Hepatocyte (in vitro differentiated cells): ENCODE results near the gene IQCM. TPM values are rescaled to one million over a fixed set of nuclear protein-coding genes. Genes with fewer than 3 reads are reported as not detected.

Experiments
- DNase-seq: peaks from one replicate; pipeline ENCODE4 v3.0.0-alpha.2; 2016; ENCODE audit warnings: low spot score
- H2AFZ ChIP-seq: fragments of 200-600 bp; sonication (generic); 2 replicates; pipeline ENCODE4 v1.6.0; 2016; ENCODE audit warnings: antibody characterized with exemption, mild to moderate bottlenecking
- H3K27ac ChIP-seq: fragments of 200-600 bp; sonication (generic); 2 replicates; pipeline ENCODE4 v1.5.1; 2016; ENCODE audit warnings: mild to moderate bottlenecking
- H3K27me3 ChIP-seq: fragments of 200-600 bp; sonication (generic); 2 replicates; pipeline ENCODE4 v1.6.1; 2016
- H3K36me3 ChIP-seq: fragments of 200-600 bp; sonication (generic); replicated peaks from 2 replicates; pipeline ENCODE4 v1.5.1; 2016; ENCODE audit warnings: low read depth; ENCODE audit not compliant: insufficient read depth
- H3K4me1 ChIP-seq: fragments of 200-600 bp; sonication (generic); 2 replicates; pipeline ENCODE4 v1.5.1; 2016; ENCODE audit warnings: mild to moderate bottlenecking, moderate library complexity; ENCODE audit not compliant: insufficient read depth
- H3K4me2 ChIP-seq: fragments of 200-600 bp; sonication (generic); 2 replicates; pipeline ENCODE4 v1.6.0; 2016
- H3K4me3 ChIP-seq: fragments of 200-600 bp; sonication (generic); 2 replicates; pipeline ENCODE4 v1.5.1; 2016; ENCODE audit warnings: mild to moderate bottlenecking
- H3K79me2 ChIP-seq: fragments of 200-600 bp; sonication (generic); 2 replicates; pipeline ENCODE4 v1.6.0; 2017; ENCODE audit warnings: mild to moderate bottlenecking
- H3K9me2 ChIP-seq: fragments of 200-600 bp; sonication (generic); replicated peaks from 2 replicates; pipeline ENCODE4 v1.6.0; 2017; ENCODE audit warnings: mild to moderate bottlenecking; ENCODE audit not compliant: insufficient read depth
- H3K9me3 ChIP-seq: fragments of 200-600 bp; sonication (generic); 2 replicates; pipeline ENCODE4 v1.5.1; 2016; ENCODE audit warnings: low read depth, mild to moderate bottlenecking
- H4K20me1 ChIP-seq: fragments of 200-600 bp; sonication (generic); 2 replicates; pipeline ENCODE4 v1.6.0; 2016; ENCODE audit warnings: mild to moderate bottlenecking; ENCODE audit not compliant: insufficient read depth, poor library complexity, severe bottlenecking
- CTCF ChIP-seq: fragments of 200-600 bp; sonication (generic); IDR thresholded peaks from 2 replicates; pipeline ENCODE4 v1.5.1; 2016; ENCODE audit warnings: antibody characterized with exemption, mild to moderate bottlenecking; ENCODE audit not compliant: poor library complexity
- EZH2 ChIP-seq: fragments of 200-600 bp; sonication (generic); IDR thresholded peaks from 2 replicates; pipeline ENCODE4 v1.6.1; 2016; ENCODE audit warnings: antibody characterized with exemption, mild to moderate bottlenecking, borderline replicate concordance
- EZH2phosphoT487 ChIP-seq: fragments of 200-600 bp; sonication (generic); IDR thresholded peaks from one replicate; pipeline ENCODE4 v1.6.1; 2018; ENCODE audit warnings: antibody characterized with exemption, mild to moderate bottlenecking, low read depth, moderate library complexity; ENCODE audit not compliant: unreplicated experiment, severe bottlenecking
- WGBS: methylation state at CpG from one replicate; pipeline ENCODE4 v1.1.6; 2016; ENCODE audit warnings: low lambda C conversion rate; ENCODE audit errors: missing lambda C conversion rate; 5-methylcytosine and 5-hydroxymethylcytosine counted together
- polyA plus RNA-seq: library from polyadenylated mRNA; unstranded; fragments of >200 nt; fragmentation: Nextera tagmentation; extraction: Ambion mirVana; gene quantifications from 2 replicates; pipeline ENCODE4 v1.2.1, GENCODE V29; 2016
- total RNA-seq: library from RNA; depleted of rRNA; stranded (reverse); fragments of >200 nt; gene quantifications from 2 replicates; pipeline ENCODE4 v1.2.3, GENCODE V29; 2014

IQCM gene
- total and polyA plus RNA-seq, 2 experiments from 2014 or later = 0.06 to 1.5 TPM

DNA sequence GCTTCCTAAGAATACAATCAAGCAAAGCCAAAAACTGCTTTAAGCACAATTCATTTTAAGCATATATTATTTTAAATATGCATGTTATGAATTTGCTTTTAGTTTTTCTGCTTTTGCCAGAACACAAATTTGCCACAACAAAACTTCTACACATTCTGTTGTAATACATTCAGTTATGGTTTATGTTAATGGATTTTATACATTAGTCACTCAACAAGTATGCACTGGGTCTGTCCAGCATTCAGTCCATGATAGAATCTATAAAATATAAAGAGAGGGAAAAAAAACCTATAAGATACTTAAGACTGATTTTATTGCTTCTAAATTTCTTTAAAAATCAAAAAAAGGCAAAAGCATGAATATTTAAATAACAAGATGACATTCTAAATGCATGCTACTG is 22.2 kb downstream of the IQCM start:
- Histone ChIP-seq H3K4me1 (no peaks in the 10 kb centered on the region), H3K9me3 (no peaks in the 10 kb centered on the region), H3K79me2 (no peaks in the 10 kb centered on the region), H3K27ac (no peak overlapping the region), H4K20me1 (no peaks in the 10 kb centered on the region), H2AFZ (no peak overlapping the region), H3K27me3 (no peaks in the 10 kb centered on the region), H3K9me2 (no peaks in the 10 kb centered on the region), H3K36me3 (no peaks in the 10 kb centered on the region), H3K4me3 (no peak overlapping the region), H3K4me2 (no peak overlapping the region)
- no peak for DNase-seq
- TF ChIP-seq EZH2phosphoT487 (no peak), EZH2 (no peak), CTCF (no peak)

DNA sequence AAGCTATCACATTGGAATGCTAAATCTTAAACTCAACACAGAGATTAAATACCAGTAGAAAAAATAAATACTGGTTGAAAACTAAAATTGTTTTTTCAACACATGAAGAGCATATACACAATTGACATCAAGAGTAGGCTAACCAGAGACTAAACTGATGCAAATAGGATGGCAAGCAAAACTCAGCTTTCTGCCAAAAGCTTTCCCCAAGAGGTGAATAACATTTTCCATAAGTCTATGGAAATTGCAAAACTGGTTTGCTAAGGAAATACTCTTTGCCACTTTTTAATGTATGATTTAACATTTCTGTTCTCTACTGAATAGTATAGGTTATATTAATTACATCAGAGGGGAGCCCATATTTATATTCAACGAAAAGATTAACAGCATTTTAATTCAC is 23.8 kb downstream of the IQCM start:
- no peaks in the 10 kb centered on the region for H3K36me3 ChIP-seq
- DNase-seq = no peak
- H3K4me3 ChIP-seq = no peak overlapping the region
- no peak overlapping the region for H3K4me2 ChIP-seq
- H3K4me1 ChIP-seq = no peaks in the 10 kb centered on the region
- 80% methylated on average over 1 of the region's 1 CpG for WGBS
- no peak overlapping the region for H3K27ac ChIP-seq
- H3K9me3 ChIP-seq = no peaks in the 10 kb centered on the region
- no peak overlapping the region for H2AFZ ChIP-seq
- H3K27me3 ChIP-seq = no peaks in the 10 kb centered on the region
- TF ChIP-seq CTCF (no peak), EZH2 (no peak), EZH2phosphoT487 (no peak)
- no peaks in the 10 kb centered on the region for H3K9me2 ChIP-seq
- no peaks in the 10 kb centered on the region for H3K79me2 ChIP-seq
- H4K20me1 ChIP-seq = no peaks in the 10 kb centered on the region

GRCh38 chr4:149790172-149790907 is 25.3 kb downstream of the IQCM start:
- H3K36me3 ChIP-seq = no peaks in the 10 kb centered on the region
- TF ChIP-seq EZH2phosphoT487 = no peak
- H3K9me3 ChIP-seq = no peaks in the 10 kb centered on the region
- no peak overlapping the region for H3K4me2 ChIP-seq
- H3K27me3 ChIP-seq = no peaks in the 10 kb centered on the region
- H3K79me2 ChIP-seq = no peaks in the 10 kb centered on the region
- H3K4me1 ChIP-seq = no peaks in the 10 kb centered on the region
- no peak overlapping the region for H2AFZ ChIP-seq
- no peak for DNase-seq
- H4K20me1 ChIP-seq = no peaks in the 10 kb centered on the region
- no peak overlapping the region for H3K27ac ChIP-seq
- no peaks in the 10 kb centered on the region for H3K9me2 ChIP-seq
- no peak overlapping the region for H3K4me3 ChIP-seq
- 72% methylated on average over 4 of the region's 4 CpGs for WGBS

- no peaks in the 10 kb centered on the region for H3K36me3 ChIP-seq
- no peaks in the 10 kb centered on the region for H3K79me2 ChIP-seq
- no peak overlapping the region for H3K4me3 ChIP-seq
- H3K27ac ChIP-seq = no peak overlapping the region
- no peaks in the 10 kb centered on the region for H3K9me2 ChIP-seq
- no peak overlapping the region for H3K4me2 ChIP-seq
- no peak overlapping the region for H2AFZ ChIP-seq
- DNase-seq = no peak
- no peaks in the 10 kb centered on the region for H3K27me3 ChIP-seq
- no peak for TF ChIP-seq EZH2
- no peak for TF ChIP-seq EZH2phosphoT487
- TF ChIP-seq CTCF = no peak
- WGBS = 74% methylated on average over 4 of the region's 4 CpGs
- H3K4me1 ChIP-seq = no peaks in the 10 kb centered on the region
- H3K9me3 ChIP-seq = no peaks in the 10 kb centered on the region
- no peaks in the 10 kb centered on the region for H4K20me1 ChIP-seq
These were observed 27.3 kb downstream of the IQCM start for GRCh38 chr4:149788300-149788699.
